HL-60/S4 treated with retinoic acid at 250 ng/mL for 4 days and 3 days (cell line): ENCODE measurements around the gene NR2F6.

ENCODE experiments used
- in situ Hi-C: fragments of 300-500 bp; cut with MboI; formaldehyde crosslinking; loops from 2 replicates; pipeline ENCODE4 v1.7.0; 2022; ENCODE audit warnings: low sequenced_read_pairs

The NR2F6 gene

DNA sequence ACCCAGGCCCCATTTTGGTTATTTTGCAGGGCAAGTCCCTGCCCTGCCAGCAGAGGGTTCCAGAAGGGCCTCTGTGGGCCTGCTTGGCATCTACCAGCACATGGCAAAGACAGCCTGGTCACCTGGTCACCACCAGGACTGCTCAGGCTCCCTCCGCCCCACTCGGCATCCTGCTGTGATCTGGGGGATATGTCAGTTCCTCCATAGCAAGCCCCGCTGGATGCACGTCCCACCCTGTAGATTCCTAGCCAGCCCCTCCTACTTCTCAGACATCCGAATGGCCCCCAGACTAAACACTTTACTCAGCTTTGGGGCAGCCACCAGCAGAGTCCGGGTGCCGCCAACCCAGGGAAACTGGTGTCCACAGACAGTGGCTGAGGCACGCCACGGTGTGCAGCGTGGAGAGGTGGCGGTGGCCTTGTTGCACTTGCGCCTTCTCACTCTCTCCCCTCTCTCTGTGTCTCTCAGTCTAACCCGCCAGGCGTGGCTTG, 62.4 kb downstream of the NR2F6 start:
- in situ Hi-C loops: no loop called here
